ENCODE results near the gene PPM1M.
"Not testable (repeated sequence)": the region's sequence is repeated elsewhere in the genome, so short reads cannot be mapped to it uniquely, and the experiment has no call there.

The PPM1M gene

GRCh38 chr3:52248165-52248541 lies 2.6 kb downstream of the PPM1M start:
- no peak for DNase-seq

GRCh38 chr3:52248816-52249547 lies 3.4 kb downstream of the PPM1M start:
- DNase-seq, result no peak

GRCh38 chr3:52249683-52250082 lies 4.1 kb downstream of the PPM1M start:
- no peak for DNase-seq

GRCh38 chr3:52250122-52250521 lies 4.6 kb downstream of the PPM1M start:
- DNase-seq, result no peak

GRCh38 chr3:52253314-52254304 lies 8.1 kb downstream of the PPM1M start:
- peak; percentile 89 for DNase-seq

- no peak for DNase-seq
Measured at GRCh38 chr3:52254608-52255007, 9.0 kb downstream of the PPM1M start.

- DNase-seq, result no peak
Measured at GRCh38 chr3:52256159-52256558, 10.6 kb downstream of the PPM1M start.

- no peak for DNase-seq
Measured at GRCh38 chr3:52256622-52257021, 11.1 kb downstream of the PPM1M start.

GRCh38 chr3:52257911-52258310 lies 12.4 kb downstream of the PPM1M start:
- no peak for DNase-seq

- no peak for DNase-seq
Measured at GRCh38 chr3:52259035-52259434, 13.5 kb downstream of the PPM1M start.

- no peak for DNase-seq
Measured at GRCh38 chr3:52259448-52259847, 13.9 kb downstream of the PPM1M start.

- no peak for DNase-seq
Measured at GRCh38 chr3:52262447-52262846, 16.9 kb downstream of the PPM1M start.

GRCh38 chr3:52265387-52265786 lies 19.8 kb downstream of the PPM1M start:
- no peak for DNase-seq

- no peak for DNase-seq
Measured at GRCh38 chr3:52268036-52268435, 22.5 kb downstream of the PPM1M start.

GRCh38 chr3:52269776-52270175 lies 24.2 kb downstream of the PPM1M start:
- DNase-seq, result no peak

- DNase-seq, result no peak
Measured at GRCh38 chr3:52270252-52270754, 24.7 kb downstream of the PPM1M start.

GRCh38 chr3:52272172-52272571 lies 26.6 kb downstream of the PPM1M start:
- DNase-seq, result not testable (repeated sequence)

GRCh38 chr3:52272831-52273230 lies 27.3 kb downstream of the PPM1M start:
- DNase-seq, result no peak

GRCh38 chr3:52274781-52275180 lies 29.2 kb downstream of the PPM1M start:
- not testable (repeated sequence) for DNase-seq

GRCh38 chr3:52277071-52277964 lies 31.8 kb downstream of the PPM1M start:
- peak; percentile 83 for DNase-seq

GRCh38 chr3:52277972-52278509 lies 32.5 kb downstream of the PPM1M start:
- peak; percentile 61 for DNase-seq

- DNase-seq, result peak; percentile 97
Measured at GRCh38 chr3:52278510-52279069, 33.0 kb downstream of the PPM1M start, which contains the start of gene WDR82. Gene WDR82, minus strand, starts transcription at chr3:52278649. Its CDS starts 288 bp downstream, at chr3:52278361.

All from activated CD4-positive, alpha-beta T cell treated with anti-CD3 and anti-CD28 coated beads, Interleukin-2, amount 50 U/mL, for 16 hours (primary cell).